GM18858 (cell line): ENCODE data around the gene TNIP2.

Source experiments
- ATAC-seq: cut with Tn5 transposase; IDR thresholded peaks from one replicate; pipeline ENCODE4 v1.9.1; 2021; ENCODE audit not compliant: unreplicated experiment

TNIP2 gene, protein sequence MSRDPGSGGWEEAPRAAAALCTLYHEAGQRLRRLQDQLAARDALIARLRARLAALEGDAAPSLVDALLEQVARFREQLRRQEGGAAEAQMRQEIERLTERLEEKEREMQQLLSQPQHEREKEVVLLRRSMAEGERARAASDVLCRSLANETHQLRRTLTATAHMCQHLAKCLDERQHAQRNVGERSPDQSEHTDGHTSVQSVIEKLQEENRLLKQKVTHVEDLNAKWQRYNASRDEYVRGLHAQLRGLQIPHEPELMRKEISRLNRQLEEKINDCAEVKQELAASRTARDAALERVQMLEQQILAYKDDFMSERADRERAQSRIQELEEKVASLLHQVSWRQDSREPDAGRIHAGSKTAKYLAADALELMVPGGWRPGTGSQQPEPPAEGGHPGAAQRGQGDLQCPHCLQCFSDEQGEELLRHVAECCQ

DNA sequence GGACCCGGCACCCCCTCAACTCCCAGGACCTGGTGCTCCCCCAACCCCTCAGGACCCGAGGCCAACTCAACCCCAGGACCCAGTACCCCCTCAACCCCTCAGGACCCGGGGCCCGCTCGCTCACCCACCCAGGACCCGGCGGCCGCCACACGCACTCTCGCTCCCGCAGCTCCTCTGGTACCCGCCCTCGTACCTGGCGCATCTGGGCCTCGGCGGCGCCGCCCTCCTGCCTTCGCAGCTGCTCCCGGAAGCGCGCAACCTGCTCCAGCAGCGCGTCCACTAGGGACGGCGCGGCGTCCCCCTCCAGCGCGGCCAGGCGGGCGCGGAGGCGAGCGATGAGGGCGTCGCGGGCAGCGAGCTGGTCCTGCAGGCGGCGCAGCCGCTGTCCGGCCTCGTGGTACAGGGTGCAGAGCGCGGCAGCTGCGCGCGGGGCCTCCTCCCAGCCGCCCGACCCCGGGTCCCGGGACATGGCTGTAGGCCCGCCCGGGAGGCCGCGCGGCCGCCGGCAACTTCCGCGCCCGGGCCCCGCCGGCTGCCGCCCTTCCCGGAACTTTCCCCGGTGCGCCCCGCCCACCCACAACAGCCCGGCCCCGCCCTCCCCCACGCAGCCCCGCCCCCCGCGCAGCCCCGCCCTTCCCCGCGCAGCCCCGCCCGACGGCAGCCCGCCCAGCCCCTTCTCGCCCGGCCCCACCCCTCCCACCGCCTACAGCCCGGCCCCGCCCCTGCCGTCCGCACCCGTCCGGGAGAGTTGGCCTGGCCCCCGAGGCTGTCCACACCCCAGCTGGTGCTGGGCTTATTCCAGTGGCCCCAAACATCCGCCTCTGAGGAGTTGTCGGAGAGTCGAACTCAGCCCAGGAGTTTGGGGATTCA is at the start of gene TNIP2:
Gene TNIP2 (minus strand): TSS at position 516 of the 870 bp plus-strand sequence. CDS start 47 bp downstream, at position 469.
- ATAC-seq: peak; percentile 44

DNA sequence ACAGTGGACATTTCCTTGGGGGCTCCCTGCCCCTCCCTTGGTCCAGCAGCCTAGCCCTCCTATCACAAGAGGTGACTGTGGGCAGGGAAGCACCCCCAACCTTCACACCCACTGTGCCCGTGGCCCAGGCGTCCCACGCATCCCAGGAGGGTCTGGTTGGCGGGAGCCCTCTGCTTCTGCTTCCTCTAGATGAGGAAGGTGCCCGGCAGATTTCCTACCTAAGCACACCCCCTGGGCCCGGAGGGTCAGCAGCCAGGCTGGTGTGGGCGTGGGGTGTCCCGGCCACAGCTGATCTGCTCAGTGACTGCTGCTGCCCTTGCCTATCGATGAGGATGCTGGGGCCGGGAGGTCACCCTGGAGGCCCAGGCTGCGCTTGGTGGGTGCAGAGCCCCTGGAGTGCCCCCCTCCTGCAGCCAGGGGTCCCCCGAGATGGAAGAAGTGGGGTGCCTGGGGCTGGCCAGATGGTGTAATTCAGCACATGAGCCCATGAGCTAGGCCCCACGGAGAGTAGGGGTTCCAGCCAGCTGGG is 48.9 kb upstream of the TNIP2 start:
- no peak for ATAC-seq

DNA sequence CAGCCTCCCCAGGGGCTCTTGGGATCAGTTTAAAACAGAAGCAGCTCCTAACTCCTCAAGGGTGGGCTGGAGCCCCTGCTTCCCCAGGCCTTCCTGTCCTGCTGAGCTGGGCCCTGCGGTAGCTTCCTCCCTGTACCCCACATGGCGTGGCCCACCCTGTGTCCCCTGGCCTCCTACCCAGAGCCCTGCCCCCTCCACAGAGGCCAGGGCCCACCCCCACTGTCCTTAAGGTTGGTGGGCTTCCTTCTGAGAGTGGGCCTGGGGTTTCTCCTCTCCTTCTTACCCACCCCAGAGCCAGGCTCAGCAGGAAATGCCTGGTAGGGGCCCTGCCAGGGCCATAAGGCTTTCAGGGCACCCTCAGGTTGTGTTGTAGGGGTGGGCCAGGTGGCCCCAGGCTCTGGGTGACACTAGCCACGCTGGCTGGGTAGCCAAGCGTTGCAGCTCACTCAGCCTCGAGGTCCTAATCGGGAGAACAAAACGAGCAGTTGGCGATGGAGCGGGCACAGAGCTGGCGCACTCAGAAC is 48.4 kb upstream of the TNIP2 start:
- no peak for ATAC-seq

DNA sequence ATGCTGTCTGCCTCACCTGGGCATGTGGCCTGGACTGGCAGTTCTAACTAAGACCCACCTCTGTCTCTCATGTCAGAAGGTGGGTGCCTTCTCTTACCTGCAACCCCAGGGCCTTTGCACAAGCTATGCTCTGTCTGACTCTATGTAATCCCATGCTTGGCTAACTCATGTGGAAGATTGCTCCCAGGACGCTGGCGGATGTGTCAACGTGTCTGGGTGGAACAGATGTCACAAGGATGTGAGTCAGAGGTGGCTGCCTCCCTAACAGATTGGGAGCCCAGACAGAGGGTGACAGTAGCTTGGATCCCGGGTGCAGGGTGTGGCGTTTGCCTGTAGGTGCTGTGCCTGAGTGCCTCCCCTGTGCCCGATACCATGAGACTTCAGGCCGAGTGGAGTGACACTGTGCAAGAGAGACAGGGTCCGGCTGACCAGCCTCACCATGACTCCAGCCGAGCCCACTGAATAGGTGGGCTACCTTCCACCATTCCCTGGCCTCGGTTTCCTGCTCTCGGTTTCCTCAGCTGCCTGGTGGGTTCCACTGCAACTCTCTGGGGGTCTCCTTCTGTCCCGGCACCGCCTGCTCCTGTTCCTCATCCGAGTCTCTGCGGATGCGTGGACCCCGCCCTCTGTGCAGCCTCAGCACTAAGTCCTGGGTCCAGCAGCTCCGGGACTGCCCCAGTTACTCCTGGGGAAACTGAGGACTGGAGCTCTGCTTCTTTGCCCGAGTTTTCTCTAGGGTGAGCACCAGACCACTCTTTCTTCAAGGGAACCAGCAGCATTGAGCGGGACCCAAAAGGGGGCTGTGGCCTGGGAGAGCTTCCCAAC is 47.7 kb upstream of the TNIP2 start:
- ATAC-seq: no peak

DNA sequence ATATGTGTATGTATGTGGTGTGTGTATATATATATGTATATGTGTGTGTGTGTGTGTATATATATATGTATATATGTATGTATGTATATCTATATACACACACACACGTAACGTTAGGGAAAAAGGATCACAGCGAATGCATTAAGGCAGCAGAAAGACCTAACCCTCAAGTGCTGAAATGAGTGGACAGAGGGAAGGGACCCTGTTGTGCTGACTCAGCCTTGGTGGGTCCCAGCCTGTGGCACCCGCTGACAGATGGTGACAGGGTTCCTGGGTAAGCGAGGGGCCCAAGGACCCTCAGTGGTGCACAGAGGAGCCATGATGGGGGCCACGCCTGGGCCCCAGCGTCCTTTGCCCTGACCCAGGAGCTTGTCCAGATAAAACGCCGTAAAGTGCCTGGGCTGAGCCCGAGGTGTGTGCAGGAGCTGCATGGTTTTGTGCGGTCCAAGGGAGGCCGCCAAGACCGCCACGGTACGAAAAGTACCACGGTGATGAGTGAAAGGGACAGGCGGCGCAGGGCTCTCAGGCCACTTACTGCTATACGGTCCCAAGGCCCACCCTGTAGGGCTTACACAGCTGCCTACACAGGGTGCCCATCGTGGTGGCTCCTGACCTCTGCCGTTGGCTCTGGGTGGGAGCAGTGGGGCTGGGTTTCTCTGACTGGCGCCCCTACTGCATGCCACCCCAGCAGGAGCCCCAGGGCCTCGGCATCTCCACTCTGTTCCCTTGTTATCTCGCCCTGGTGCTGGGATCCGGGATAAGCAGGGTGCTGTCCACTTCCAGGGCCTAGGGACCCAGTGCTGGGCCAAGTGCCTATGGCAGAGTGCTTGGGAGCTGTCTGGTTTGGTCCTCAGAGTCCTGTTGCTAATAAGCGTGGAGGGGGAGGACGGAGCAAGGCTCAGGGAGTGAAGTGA is 46.7 kb upstream of the TNIP2 start:
- ATAC-seq: no peak

DNA sequence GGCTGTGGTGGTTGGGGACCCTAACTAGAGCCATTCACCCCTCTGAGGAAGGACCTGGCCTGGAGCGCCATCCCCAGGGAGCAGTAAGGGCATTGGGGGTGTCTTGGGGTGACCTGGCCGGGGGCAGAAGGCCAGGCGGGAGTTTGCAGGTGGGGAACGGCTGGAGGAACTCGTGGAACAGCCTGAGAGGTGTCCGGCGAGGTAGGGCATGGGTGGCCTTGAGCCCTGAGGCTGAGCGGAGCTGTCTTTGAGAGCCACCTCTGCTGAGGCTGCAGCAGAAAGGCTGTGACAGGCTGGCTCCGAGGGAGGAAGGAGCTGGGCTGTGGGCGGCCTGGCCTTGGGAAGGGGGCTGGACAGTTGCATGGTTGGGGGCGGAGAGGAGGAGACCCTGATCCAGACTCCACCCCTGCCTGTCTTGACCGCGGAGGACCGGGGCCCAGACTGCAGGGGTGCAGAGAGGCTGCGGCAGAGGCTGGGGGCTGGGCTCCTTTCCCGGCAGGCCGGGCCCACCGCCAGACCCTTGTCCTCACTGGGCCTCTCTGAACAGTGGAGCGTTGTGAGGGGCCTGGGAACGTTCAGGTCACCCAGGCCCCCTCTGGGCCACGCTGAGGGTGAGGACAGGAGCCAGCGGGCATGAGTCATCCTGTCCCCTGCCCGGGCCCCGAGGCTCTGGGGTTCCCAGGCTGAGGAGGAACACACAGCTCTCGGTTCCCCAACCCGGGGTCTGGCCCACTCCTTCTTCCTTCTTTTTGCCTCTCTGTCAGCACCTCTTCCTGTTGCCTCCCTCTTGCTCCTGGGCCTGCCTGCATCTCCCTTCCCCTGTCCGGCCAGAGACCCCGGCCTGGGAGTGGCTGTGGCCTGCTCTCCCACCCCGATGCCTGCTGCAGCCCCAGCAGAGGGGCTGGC is 44.8 kb upstream of the TNIP2 start:
- no peak for ATAC-seq

DNA sequence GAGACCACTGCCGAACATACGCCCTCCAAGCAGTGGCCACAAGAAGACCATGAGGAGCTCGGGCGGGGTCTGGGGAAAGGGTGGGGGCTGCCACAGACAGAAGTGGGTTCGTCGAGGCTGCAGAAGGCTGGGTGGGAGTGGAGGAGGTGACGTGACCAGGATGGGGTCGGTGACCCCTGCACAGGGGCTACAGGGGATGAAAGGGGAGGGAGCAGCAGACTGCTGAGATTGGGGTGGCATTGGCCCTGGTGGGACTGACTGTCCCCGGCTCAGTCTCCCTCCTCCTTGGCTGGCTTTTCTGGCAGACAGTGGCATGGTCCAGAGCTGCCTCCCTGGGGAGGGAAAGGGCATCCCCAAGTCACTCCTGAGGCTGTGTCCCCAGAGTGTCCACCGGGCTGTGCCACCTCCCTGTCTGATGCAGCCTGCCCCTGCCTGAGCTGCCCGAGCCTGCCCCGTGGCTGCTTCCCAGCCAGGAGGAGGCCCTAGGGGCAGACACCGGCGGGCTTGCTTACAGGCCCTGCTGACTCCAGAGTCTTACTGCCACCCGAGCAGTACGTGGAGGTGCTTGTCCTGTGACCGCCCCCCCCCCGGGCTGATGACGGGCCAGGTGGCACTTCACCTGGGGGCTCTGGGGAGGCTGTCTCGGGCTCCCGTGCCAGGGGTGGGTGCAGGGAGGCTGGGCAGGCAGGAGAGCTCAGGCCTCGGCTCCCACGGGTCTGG is 44.0 kb upstream of the TNIP2 start:
- ATAC-seq: no peak

DNA sequence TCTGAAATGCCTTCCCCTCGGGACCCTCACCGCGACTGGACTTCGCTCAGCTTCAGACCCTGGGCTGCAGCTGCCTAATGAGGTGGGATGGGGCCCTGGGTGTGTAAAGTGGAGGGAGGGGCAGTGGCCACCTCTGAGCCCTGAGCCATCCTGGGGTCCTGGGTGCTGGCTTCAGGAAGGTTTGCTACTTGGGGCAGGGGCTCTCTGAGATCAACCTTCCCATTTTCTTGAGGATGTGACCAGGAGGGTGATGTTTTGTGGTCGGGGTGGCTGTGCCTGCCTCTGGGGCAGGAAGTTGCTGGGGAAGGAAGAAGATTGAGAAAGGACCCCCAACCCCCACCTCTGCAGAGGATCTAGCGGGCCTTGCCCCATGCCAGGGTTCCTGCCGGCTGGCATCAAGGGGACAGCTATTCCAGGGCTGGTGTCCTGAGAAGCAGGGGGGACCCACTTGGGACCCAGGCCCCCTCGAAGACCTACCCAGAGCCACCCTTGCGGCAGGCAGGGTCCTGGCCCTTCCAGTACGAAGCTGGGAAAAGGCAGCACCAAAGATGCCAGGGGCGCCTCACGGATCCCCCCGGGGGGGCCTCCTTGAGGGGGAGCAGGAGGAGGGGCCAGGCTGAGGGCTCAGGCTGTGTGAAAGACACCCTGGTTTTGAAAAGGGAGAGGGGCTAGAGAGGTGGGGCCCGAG is 43.2 kb upstream of the TNIP2 start:
- no peak for ATAC-seq

DNA sequence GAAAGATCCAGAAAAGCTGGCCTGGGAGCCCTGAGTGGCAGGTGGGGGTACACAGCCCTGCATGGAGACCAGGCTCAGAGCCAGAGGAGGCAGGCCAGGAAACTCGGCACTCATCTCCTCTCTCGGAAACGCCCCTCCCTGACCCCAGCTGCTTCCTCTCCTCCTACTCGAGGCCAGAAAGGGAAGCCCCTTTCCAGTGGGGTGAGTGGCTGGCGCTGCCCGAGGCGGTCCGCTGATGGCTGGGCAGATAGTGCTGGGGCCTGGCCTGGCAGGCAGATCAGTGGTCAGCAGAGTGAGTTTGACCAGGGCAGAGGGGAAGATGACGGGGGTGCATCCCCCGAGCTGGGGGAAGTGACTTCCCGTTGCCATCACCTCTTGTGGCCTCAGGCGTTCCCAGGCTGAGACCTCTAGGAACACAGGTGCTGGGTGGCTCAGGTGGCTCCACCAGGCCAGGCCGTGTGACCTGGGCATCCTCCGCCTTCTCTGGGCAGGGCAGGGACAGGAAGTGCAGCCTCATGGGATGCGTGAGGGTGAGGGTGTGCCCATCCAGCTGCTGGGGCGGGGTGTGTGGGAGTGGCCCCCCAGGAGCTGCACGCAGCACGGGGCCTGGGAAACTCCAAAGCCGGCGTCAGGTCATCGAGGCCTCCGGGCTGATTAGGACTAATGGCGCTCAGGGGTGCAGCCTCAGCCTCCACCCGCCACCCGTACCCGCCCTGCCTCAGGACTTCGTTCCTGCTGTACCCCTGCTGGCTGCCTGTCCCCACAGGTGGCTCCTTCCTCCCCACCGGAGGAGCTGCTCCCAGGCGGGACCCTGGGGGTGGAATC is 42.5 kb upstream of the TNIP2 start:
- ATAC-seq: no peak

DNA sequence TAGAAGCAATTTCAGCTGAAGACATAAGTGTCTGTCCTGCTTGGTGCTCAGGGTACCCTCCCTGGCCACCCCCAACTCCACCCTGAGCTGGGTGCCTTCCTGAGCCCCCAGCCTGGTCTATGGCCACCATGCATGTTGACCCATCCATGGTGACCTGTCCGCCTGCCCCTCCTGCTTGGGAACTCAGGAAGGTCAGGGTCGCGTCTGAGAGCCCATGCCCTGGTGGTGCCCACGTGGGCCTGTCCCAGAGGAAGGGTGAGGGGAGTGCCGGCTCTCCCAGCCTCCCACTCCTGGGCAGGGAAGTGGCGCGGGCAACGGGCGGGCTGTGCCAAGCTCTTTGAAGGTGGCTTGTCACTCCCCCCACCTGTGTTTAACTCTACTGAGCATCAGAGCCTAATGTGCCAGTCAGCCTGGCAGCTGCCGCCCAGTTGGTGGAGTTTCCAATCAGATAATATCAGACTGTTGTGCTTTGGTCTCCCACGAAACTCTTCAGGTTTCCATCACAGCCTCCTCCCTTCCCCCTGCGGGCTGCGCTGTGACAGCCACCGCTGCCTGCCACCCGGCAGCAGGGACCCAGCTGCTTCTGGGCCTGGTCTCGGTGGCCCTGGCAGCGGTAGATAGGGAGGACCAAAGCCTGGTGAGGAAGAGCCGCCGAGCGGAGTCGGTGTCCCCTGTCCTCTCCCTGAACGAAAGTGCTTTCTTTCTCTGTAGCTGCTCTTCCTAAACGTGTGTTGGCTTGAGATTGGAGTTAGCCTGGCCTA is 41.6 kb upstream of the TNIP2 start:
- no peak for ATAC-seq

DNA sequence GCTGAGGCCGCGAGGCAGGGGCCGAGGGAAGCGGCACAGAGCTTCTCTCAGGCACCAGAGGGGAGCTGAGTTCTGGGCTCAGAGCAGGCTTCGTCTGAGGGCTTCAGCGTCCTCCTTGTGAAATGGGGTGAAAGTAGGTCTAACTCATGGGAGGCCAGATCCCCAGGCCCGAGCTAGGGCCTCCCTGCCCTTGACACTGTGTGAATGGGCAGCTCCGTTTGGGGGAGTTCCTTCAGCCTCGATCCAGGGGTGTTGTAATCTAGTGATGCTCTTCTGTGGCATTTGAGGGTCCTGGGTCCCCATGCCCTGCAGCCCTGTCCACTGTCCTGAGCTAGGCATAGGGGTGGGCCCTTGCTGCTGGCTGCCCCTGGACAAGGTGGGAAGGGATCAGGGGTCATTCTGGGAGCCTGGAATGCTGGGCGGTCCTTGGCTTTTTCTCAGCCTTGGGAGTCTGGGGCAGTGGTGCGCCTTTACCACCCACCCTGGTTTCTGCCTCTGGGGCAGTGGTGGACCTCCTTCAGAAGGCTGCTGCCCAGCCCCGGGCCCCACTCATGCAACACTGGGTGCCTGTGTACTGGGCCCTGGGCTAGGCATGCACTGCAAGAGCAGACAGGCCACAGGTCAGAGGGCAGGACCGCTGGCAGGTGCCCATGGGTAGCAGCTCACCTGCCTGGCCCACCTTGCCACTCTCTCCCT is 40.9 kb upstream of the TNIP2 start:
- no peak for ATAC-seq

DNA sequence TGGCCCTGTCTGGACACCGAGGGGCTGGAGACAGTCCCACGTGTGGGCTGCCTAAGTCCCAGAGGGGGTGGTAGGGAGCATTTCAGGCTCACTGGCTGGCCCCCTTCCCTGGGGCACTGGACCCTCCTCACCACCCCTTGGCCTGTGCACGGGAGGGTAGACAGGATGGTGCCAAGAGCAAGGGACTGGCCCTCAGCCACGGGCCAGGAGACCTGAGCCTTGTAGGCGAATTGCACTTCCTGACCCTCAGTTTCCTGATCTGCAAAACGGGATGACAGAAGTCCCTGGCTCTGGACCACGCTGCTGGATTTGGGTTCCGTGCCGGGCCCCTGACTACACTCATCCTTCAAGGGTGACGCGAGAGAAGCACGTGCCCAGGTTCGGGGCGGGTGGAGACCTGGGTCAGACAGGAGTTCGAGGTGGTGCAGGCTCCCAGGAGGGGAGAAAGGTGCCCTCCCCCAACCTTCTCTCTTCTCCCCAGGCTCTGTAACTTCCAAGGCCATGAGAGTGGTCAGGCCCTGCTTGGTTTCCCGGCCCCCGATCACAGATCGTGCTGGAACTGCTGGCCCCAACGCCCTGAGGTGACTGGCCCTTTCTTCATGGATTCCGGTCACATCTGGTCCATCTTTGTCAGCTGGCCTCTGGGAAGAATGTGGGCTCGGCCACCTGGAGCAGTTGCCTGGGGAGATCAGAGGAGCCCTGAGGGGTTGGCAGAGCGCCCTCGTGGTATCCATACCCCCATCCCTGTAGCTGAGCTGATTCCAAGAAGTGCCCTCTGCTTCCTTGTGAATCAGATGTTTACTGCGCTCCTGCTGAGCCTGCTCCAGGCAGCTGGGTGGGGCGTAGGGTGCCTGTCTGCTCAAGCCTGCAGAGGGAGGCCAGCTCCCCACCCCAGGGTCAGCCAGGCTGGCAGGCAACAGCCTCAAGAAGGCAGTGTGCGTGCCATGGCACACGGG is 40.0 kb upstream of the TNIP2 start:
- no peak for ATAC-seq

DNA sequence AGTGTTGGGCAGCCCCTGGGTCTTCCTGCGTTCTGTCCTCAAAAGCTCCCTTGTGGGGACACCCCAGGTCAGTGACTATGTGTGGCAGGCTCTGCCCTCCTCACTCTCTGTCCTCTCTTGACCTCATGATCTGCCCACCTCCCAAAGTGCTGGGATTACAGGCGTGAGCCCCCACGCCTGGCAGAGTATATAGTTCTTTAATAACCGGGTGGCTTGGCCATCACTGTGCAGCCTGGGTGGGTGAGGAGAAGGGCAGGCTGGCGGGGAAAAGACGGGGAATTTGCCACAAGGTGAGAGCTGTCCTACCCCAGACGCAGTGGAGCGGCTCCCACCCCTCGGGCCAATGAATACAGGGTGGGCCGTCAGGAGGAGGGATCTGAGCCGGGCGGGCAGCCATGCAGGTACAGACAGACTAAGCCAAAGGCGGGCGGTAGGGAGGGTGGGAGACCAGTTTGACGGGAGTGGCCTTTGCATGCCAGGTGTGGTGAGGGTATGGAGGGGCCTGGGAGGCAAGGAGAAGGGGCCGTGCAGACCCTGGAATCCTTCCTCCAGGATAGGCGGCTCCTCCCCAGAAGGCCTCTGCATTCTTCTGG is 39.3 kb upstream of the TNIP2 start:
- ATAC-seq: no peak
